SK-N-SH (cell line): ENCODE measurements around the gene UNC119. TPM values are rescaled to one million over a fixed set of nuclear protein-coding genes. Genes with fewer than 3 reads are reported as not detected.
A peak's percentile ranks its signal among the peaks of the same experiment; 100 is the strongest.

Experiments
- CTCF ChIA-PET: fragments of 300-600, 350-600 bp; formaldehyde crosslinking; extraction: SDS; loops from one replicate; lab custom pipeline; 2021; lab: Yijun Ruan, JAX
- POLR2A ChIA-PET: fragments of 350-600 bp; sonication (Branson Sonifier 250); formaldehyde crosslinking; extraction: SDS; loops from one replicate; lab custom pipeline; 2020; ENCODE audit warnings: antibody characterized with exemption, inconsistent platforms; lab: Yijun Ruan, JAX
- DNase-seq: peaks from one replicate; pipeline ENCODE4 v3.0.0; 2012
- H2AFZ ChIP-seq: fragments of 200-600 bp; sonication (generic); 2 replicates; pipeline ENCODE4 v1.8.1; 2016; ENCODE audit warnings: antibody characterized with exemption, mild to moderate bottlenecking, low read depth
- H3F3A ChIP-seq: fragments of 200-600 bp; sonication (generic); replicated peaks from 2 replicates; pipeline ENCODE3; 2016; ENCODE audit warnings: antibody characterized with exemption, mild to moderate bottlenecking; ENCODE audit not compliant: insufficient read depth
- H3K27ac ChIP-seq, 2 experiments: fragments of 200-500 bp in 1 of 2; fragments of 200-600 bp in 1 of 2; sonication (Bioruptor generic) in 1 of 2; sonication (generic), shearing (Covaris generic) in 1 of 2; 2 replicates each; pipeline versions ENCODE4 v1.5.1 to v1.6.1; 2014 to 2016; ENCODE audit warnings: low read depth in 2 of 2, inconsistent platforms in 1 of 2, low read length in 1 of 2, mild to moderate bottlenecking in 1 of 2, mixed read lengths in 1 of 2
- H3K27me3 ChIP-seq: fragments of 200-600 bp; sonication (generic), shearing (Covaris generic); 2 replicates; pipeline ENCODE4 v1.6.1; 2016; ENCODE audit warnings: mixed run types; ENCODE audit not compliant: insufficient read depth
- H3K36me3 ChIP-seq, 2 experiments: fragments of 200-500 bp in 1 of 2; fragments of 200-600 bp in 1 of 2; sonication (Bioruptor generic) in 1 of 2; sonication (generic) in 1 of 2; replicated peaks in 1 of 2; 2 replicates each; pipeline versions ENCODE3 to v1.5.1; 2014 to 2016; ENCODE audit warnings: low read length in 1 of 2, mild to moderate bottlenecking in 1 of 2; ENCODE audit not compliant: insufficient read depth in 2 of 2, control insufficient read depth in 1 of 2
- H3K4me1 ChIP-seq, 2 experiments: fragments of 200-500 bp in 1 of 2; fragments of 200-600 bp in 1 of 2; sonication (Bioruptor generic) in 1 of 2; sonication (generic), shearing (Covaris generic) in 1 of 2; 2 replicates each; pipeline versions ENCODE4 v1.5.1 to v1.6.1; 2014 to 2016; ENCODE audit warnings: low read depth in 1 of 2, low read length in 1 of 2, mixed run types in 1 of 2; ENCODE audit not compliant: insufficient read depth in 2 of 2, control insufficient read depth in 1 of 2
- H3K4me2 ChIP-seq: fragments of 200-600 bp; sonication (generic), shearing (Covaris generic); 2 replicates; pipeline ENCODE4 v1.6.1; 2017; ENCODE audit warnings: mixed run types
- H3K4me3 ChIP-seq, 2 experiments: fragments of 200-500 bp in 1 of 2; fragments of 200-600 bp in 1 of 2; sonication (Bioruptor generic) in 1 of 2; sonication (generic), shearing (Covaris generic) in 1 of 2; 2 replicates each; pipeline versions ENCODE4 v1.5.1 to v1.8.1; 2014 to 2016; ENCODE audit warnings: low read depth in 2 of 2, inconsistent platforms in 1 of 2, low read length in 1 of 2, mild to moderate bottlenecking in 1 of 2, mixed read lengths in 1 of 2, moderate library complexity in 1 of 2
- H3K79me2 ChIP-seq: fragments of 200-600 bp; sonication (generic); 2 replicates; pipeline ENCODE4 v1.8.1; 2017; ENCODE audit warnings: mild to moderate bottlenecking; ENCODE audit not compliant: insufficient read depth
- H3K9ac ChIP-seq: fragments of 200-600 bp; sonication (generic); 2 replicates; pipeline ENCODE4 v1.6.1; 2017; ENCODE audit warnings: mixed run types
- H3K9me2 ChIP-seq: fragments of 200-600 bp; sonication (generic); 2 replicates; pipeline ENCODE4 v1.6.1; 2017; ENCODE audit warnings: mixed run types
- H3K9me3 ChIP-seq: fragments of 200-600 bp; sonication (generic); 2 replicates; pipeline ENCODE4 v1.6.1; 2017; ENCODE audit warnings: mixed run types, mild to moderate bottlenecking, moderate library complexity
- H4K20me1 ChIP-seq: fragments of 200-600 bp; sonication (generic); 2 replicates; pipeline ENCODE4 v1.6.1; 2017; ENCODE audit warnings: mild to moderate bottlenecking, mixed run types; ENCODE audit not compliant: insufficient read depth
- EZH2phosphoT487 ChIP-seq: fragments of 200-600 bp; sonication (generic); IDR thresholded peaks from 2 replicates; pipeline ENCODE4 v1.6.1; 2017; ENCODE audit warnings: low read depth, mixed run types, mild to moderate bottlenecking, antibody characterized with exemption, moderate library complexity, borderline replicate concordance
- GABPA ChIP-seq: IDR thresholded peaks from 2 replicates; pipeline ENCODE4 v1.4.0; 2012; ENCODE audit warnings: low read depth, mild to moderate bottlenecking
- GATA2 ChIP-seq: sonication (generic); formaldehyde crosslinking; IDR thresholded peaks from 2 replicates; pipeline ENCODE4 v1.5.0; 2020; ENCODE audit warnings: mild to moderate bottlenecking, missing genetic modification reagents
- MXI1 ChIP-seq: IDR thresholded peaks from 2 replicates; pipeline ENCODE4 v1.6.1; 2012; ENCODE audit warnings: mild to moderate bottlenecking, low read depth, low read length, improper control_type of control experiment
- NFIC ChIP-seq: IDR thresholded peaks from 2 replicates; pipeline ENCODE4 v1.4.0; 2012; ENCODE audit warnings: borderline replicate concordance
- NRF1 ChIP-seq: IDR thresholded peaks from 2 replicates; pipeline ENCODE4 v1.6.1; 2012; ENCODE audit warnings: low read depth, mild to moderate bottlenecking, low read length
- POLR2AphosphoS5 ChIP-seq: IDR thresholded peaks from 2 replicates; pipeline ENCODE4 v1.6.1; 2012; ENCODE audit warnings: low read depth, low read length
- RFX5 ChIP-seq: IDR thresholded peaks from 2 replicates; pipeline ENCODE4 v1.6.1; 2012; ENCODE audit warnings: mild to moderate bottlenecking, improper control_type of control experiment, low read length
- SIN3A ChIP-seq: IDR thresholded peaks from 2 replicates; pipeline ENCODE4 v1.6.1; 2012; ENCODE audit warnings: low read depth, mild to moderate bottlenecking, low read length, moderate library complexity, borderline replicate concordance
- TAF1 ChIP-seq: IDR thresholded peaks from 2 replicates; pipeline ENCODE4 v1.6.1; 2012; ENCODE audit warnings: low read depth, mild to moderate bottlenecking, low read length, moderate library complexity, borderline replicate concordance
- YY1 ChIP-seq: IDR thresholded peaks from 2 replicates; pipeline ENCODE4 v1.4.0; 2012; ENCODE audit warnings: low read depth, mild to moderate bottlenecking
- WGBS: methylation state at CpG from one replicate; pipeline ENCODE4 v1.1.6; 2017; ENCODE audit warnings: low lambda C conversion rate; 5-methylcytosine and 5-hydroxymethylcytosine counted together
- polyA plus RNA-seq, 3 experiments: library from polyadenylated mRNA; depleted of rRNA; stranded (reverse); fragments of >200 nt; gene quantifications; 2 replicates each; pipeline ENCODE4 v1.2.3, GENCODE V29; 2012
- TF ChIP-seq, protein P1 (sequence below): IDR thresholded peaks from 2 replicates; pipeline ENCODE4 v1.4.0; 2012; ENCODE audit warnings: low read depth, borderline replicate concordance
- TF ChIP-seq, protein P2 (sequence below): fragments of 150-350 bp; IDR thresholded peaks from 2 replicates; pipeline ENCODE4 v1.6.1; 2016; ENCODE audit warnings: mild to moderate bottlenecking, low read depth, low read length
- TF ChIP-seq, protein P3 (sequence below): IDR thresholded peaks from 2 replicates; pipeline ENCODE4 v1.4.0; 2012; ENCODE audit warnings: low read depth

UNC119 gene
- polyA plus RNA-seq, 1 of the 3 experiments (the other 2 are of a cell fraction) = 89.9 TPM

DNA sequence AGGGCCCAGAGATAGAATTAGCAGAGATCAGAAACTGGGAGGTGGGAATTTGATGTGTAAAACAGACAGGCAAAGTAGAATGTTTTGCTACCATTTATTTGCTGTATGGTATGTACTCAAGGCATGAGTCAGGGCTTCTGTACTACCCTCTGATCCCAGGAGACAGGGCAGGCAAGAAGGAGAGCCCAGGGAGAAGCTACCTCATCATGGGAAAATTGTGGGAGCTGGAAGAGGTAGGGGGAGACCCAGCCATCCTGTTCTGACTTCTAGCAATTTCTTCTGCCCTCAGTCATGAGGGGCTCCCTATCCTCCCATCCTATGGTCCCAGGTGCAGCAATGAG is 20.6 kb upstream of the UNC119 start (continued):
- TF ChIP-seq RFX5 = no peak

DNA sequence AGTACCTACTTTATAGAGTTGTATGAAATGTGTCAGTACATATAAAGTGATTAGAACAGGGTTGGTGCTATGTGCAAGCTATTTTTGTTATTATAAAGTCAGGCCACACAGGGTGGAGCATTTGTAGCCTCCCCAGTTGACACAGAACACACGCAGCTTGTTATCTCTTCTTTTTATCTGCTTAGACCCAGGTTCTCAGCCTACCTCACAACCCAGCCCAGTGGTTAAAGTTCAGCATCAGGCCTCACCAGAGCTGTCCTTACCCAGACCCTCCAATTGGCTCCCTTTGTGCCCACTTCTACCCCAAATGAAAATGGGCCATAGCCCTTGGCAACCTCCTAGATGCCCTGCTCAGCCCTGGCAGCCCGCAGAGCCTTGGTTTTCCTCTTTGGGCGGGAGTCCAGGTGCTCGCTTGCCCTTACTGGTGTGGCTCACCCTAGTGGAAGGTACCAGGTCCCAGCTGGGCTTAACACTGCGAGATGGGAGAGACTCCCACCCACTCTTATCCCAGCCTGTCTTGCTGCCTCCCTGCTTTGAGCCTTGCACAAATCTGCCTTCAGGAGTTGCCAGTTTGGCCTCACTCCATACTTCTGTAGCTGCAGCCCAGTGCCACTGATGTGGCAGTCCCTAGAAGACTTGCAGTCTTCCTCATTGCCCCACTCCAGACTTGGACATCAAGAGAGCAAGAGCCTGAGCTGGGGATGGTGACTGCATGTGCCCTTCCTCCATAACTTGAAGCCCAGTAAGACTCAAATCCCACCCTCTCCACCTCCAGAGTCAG is 20.0 kb upstream of the UNC119 start:
- Histone ChIP-seq H3K27me3 (no peaks in the 10 kb centered on the region), H4K20me1 (no peaks in the 10 kb centered on the region), H3K4me2 (peak overlapping the region; percentile 77), H3K36me3 (peaks cover 3 to 6% of the 10 kb centered on the region in 2 experiments), H2AFZ (peak overlapping the region; percentile 77; the same call in 1 of the 2 replicates), H3K4me3 (peak overlapping the region in 1 of 2 experiments; percentile 82; a peak in 1 of 4 replicates), H3K9me3 (no peaks in the 10 kb centered on the region), H3F3A (peaks cover 6% of the 10 kb centered on the region), H3K4me1 (peaks cover 4 to 38% of the 10 kb centered on the region in 2 experiments; a peak in 3 of 4 replicates), H3K9me2 (no peaks in the 10 kb centered on the region), H3K27ac (no peak overlapping the region), H3K79me2 (peaks cover 30% of the 10 kb centered on the region), H3K9ac (0 out of 2 replicates have a peak overlapping the region, but pooled peaks have one; percentile 50)
- POLR2A ChIA-PET = interaction anchor here (0.9 kb wide), 1 partner anchor 27 kb away, joined by 3 read pairs; no protein-coding TSS in a partner anchor
- CTCF ChIA-PET = interaction anchor here (0.7 to 3.1 kb wide), 10 partner anchors 19 to 172 kb away, joined by 3 to 13 read pairs (median 4); partner anchors contain the start of genes BLTP2 and RSKR
- TF ChIP-seq EZH2phosphoT487 = no peak
- WGBS = 90% methylated on average over 5 of the region's 5 CpGs
- DNase-seq = no peak

DNA sequence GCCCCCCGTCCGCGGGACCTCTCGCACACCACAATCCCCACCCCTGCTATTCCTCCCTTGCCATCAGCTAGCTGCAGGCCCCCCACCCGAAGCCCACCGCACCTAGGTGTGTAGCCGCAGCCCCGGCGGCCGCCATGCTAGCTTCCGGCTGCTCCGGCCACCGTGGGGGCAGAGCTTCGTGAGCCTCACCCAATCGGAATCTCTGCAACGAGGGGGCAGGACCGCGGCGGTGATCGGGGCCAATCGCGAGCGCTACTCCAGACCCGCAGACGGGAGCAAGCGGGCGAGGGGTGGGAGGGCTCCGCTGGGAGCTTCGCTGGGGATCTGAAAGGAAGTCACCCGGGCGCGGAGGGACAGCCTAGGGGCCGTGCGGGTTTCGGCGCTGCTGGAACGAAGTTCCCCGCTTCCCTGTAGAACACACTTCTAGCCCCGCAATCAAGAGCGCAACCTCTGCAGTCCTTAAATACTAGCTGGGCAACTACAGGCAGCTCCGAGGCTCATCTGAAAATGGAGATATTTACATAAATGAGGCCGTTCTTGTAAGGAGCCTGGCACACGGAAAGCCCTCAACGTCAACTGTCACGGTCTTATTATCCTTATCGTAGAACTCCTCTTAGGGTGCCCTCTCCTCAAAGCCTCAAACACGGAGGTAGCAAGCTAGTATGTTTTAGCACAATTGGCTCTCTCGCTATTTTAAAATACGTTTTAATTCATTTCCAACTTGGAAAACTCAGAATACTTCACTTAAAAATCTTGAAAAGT is 19.1 kb upstream of the UNC119 start, which contains the start of gene PIGS:
Gene PIGS, minus strand, starts transcription at position 164 of the 762 bp plus-strand sequence. Its CDS starts 28 bp downstream, at position 136.
- Histone ChIP-seq H3K79me2 (peaks cover 39% of the 10 kb centered on the region), H3K4me3 (peak within 1 kb of the TSS; percentile 82 to 95), H3K9me2 (no peaks in the 10 kb centered on the region), H3F3A (no peaks in the 10 kb centered on the region), H3K36me3 (peaks cover 4 to 6% of the 10 kb centered on the region in 2 experiments), H4K20me1 (no peaks in the 10 kb centered on the region), H3K4me1 (peaks cover 4 to 32% of the 10 kb centered on the region in 2 experiments; a peak in 3 of 4 replicates), H3K27ac (peak within 1 kb of the TSS; percentile 29 to 81; a peak in 3 of 4 replicates), H2AFZ (peak within 1 kb of the TSS; percentile 77), H3K9ac (peak within 1 kb of the TSS; percentile 66), H3K9me3 (no peaks in the 10 kb centered on the region), H3K4me2 (peak within 1 kb of the TSS; percentile 77), H3K27me3 (no peaks in the 10 kb centered on the region)
- TF ChIP-seq RFX5 (peak; percentile 64), MXI1 (peak; percentile 47), NRF1 (peak; percentile 11; the same call in 1 of the 2 replicates), YY1 (peak; percentile 89), POLR2AphosphoS5 (peak; percentile 52; the same call in 1 of the 2 replicates), SIN3A (peak; percentile 35; the same call in 1 of the 2 replicates), NFIC (no peak), GATA2 (CRISPR knock-in tag) (no peak), GABPA (peak; percentile 73), TAF1 (peak; percentile 74)
- TF ChIP-seq, protein P1, sequence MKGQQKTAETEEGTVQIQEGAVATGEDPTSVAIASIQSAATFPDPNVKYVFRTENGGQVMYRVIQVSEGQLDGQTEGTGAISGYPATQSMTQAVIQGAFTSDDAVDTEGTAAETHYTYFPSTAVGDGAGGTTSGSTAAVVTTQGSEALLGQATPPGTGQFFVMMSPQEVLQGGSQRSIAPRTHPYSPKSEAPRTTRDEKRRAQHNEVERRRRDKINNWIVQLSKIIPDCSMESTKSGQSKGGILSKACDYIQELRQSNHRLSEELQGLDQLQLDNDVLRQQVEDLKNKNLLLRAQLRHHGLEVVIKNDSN = peak; percentile 14; the same call in 1 of the 2 replicates
- TF ChIP-seq, protein P2, sequence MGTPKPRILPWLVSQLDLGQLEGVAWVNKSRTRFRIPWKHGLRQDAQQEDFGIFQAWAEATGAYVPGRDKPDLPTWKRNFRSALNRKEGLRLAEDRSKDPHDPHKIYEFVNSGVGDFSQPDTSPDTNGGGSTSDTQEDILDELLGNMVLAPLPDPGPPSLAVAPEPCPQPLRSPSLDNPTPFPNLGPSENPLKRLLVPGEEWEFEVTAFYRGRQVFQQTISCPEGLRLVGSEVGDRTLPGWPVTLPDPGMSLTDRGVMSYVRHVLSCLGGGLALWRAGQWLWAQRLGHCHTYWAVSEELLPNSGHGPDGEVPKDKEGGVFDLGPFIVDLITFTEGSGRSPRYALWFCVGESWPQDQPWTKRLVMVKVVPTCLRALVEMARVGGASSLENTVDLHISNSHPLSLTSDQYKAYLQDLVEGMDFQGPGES = no peak
- TF ChIP-seq, protein P3, sequence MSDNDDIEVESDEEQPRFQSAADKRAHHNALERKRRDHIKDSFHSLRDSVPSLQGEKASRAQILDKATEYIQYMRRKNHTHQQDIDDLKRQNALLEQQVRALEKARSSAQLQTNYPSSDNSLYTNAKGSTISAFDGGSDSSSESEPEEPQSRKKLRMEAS = peak; percentile 46
- CTCF ChIA-PET = interaction anchor here (0.7 to 3.1 kb wide), 12 partner anchors 9 to 155 kb away, joined by 3 to 13 read pairs (median 4); partner anchors contain the start of genes RSKR, SDF2 and SUPT6H
- peak; percentile 98 for DNase-seq
- POLR2A ChIA-PET = interaction anchor here (0.6 to 0.9 kb wide), 2 partner anchors 17 to 28 kb away, joined by 3 read pairs; no protein-coding TSS in a partner anchor
- WGBS = 2% methylated on average over 46 of the region's 49 CpGs
